K562 (cell line): ENCODE data around the gene ZNF644. TPM values are rescaled to one million over a fixed set of nuclear protein-coding genes. Genes with fewer than 3 reads are reported as not detected.

ENCODE experiments used
- ELF4 ChIP-seq: fragments of 450-650 bp; formaldehyde crosslinking; IDR thresholded peaks from 2 replicates; pipeline ENCODE4 v1.4.0; 2022; ENCODE audit warnings: missing genetic modification characterization
- PCBP1 ChIP-seq: fragments of 200-400 bp; formaldehyde crosslinking; IDR thresholded peaks from 2 replicates; pipeline ENCODE4 v1.6.1; 2018; ENCODE audit warnings: mild to moderate bottlenecking, low read depth, low read length; ENCODE audit not compliant: poor library complexity, severe bottlenecking
- REST ChIP-seq, 2 experiments: fragments of 450-650 bp; formaldehyde crosslinking in 1 of 2; IDR thresholded peaks; 2 replicates each; pipeline versions ENCODE4 v1.4.0 to v1.6.1; 2014 to 2020; ENCODE audit warnings: mild to moderate bottlenecking in 2 of 2, borderline replicate concordance in 1 of 2, low read depth in 1 of 2
- SRSF7 ChIP-seq: fragments of 200-400 bp; formaldehyde crosslinking; optimal IDR thresholded peaks from 2 replicates; pipeline ENCODE3; 2017; ENCODE audit warnings: mild to moderate bottlenecking, low read depth, low read length
- TFE3 ChIP-seq: fragments of 450-650 bp; formaldehyde crosslinking; IDR thresholded peaks from 2 replicates; pipeline ENCODE4 v1.4.0; 2020; ENCODE audit warnings: mild to moderate bottlenecking, mixed read lengths
- TGIF2 ChIP-seq: sonication (generic); formaldehyde crosslinking; IDR thresholded peaks from 2 replicates; pipeline ENCODE4 v1.8.1; 2022; ENCODE audit warnings: mild to moderate bottlenecking, missing genetic modification reagents, moderate library complexity
- ZNF184 ChIP-seq: sonication (generic); formaldehyde crosslinking; IDR thresholded peaks from 2 replicates; pipeline ENCODE4 v1.5.0; 2020; ENCODE audit warnings: missing genetic modification reagents
- ZNF398 ChIP-seq: fragments of 250-450 bp; sonication (Bioruptor Pico); IDR thresholded peaks from 2 replicates; pipeline ENCODE4 v1.8.0; 2021; ENCODE audit warnings: moderate library complexity, mild to moderate bottlenecking, inconsistent platforms
- ZNF639 ChIP-seq, 2 experiments: fragments of 200-800 bp in 1 of 2; sonication (Bioruptor generic) in 1 of 2; sonication (generic) in 1 of 2; formaldehyde crosslinking in 1 of 2; IDR thresholded peaks in 1 of 2; conservative IDR thresholded peaks in 1 of 2; 2 replicates each; pipeline versions ENCODE4 v1.5.0 to v1.6.1; 2016 to 2020; ENCODE audit warnings: missing compliant biosample characterization in 1 of 2, missing genetic modification characterization in 1 of 2, missing genetic modification reagents in 1 of 2
- polyA plus RNA-seq, 8 experiments: library from polyadenylated mRNA; depleted of rRNA in 4 of 8; stranded (reverse) in 5 of 8; unstranded in 3 of 8; fragments of >200 nt; fragmentation: Nextera tagmentation in 2 of 8; fragmentation: Illumina TruSeq in 1 of 8; extraction: Ambion mirVana in 2 of 8; extraction: Trizol in 1 of 8; gene quantifications; 2 replicates each; pipeline versions ENCODE4 v1.2.1 to v1.2.3, GENCODE V29; 2011 to 2014; ENCODE audit warnings: inconsistent platforms in 1 of 8, missing spikeins in 1 of 8
- total RNA-seq, 7 experiments: library from RNA; depleted of rRNA in 6 of 7; stranded (reverse); fragments of >200 nt in 6 of 7; fragmentation: Illumina TruSeq in 2 of 7; extraction: Trizol in 2 of 7; gene quantifications; 2 replicates each; pipeline versions ENCODE4 v1.2.1 to v1.2.3, GENCODE V29; 2011 to 2021; ENCODE audit warnings: low replicate concordance in 1 of 7

Gene ZNF644
- total and polyA plus RNA-seq, 9 of the 15 experiments (the other 6 are each of a cell fraction or from before 2014, with no cell fraction given), result 25.3 to 71.4 (median 39.6) TPM

- TF ChIP-seq TFE3 (CRISPR knock-in tag) (no peak), ELF4 (CRISPR knock-in tag) (no peak), PCBP1 (no peak), SRSF7 (no peak), REST (IDR thresholded peaks at IDR 0.05; ENCODE audit: borderline replicate concordance) (no peak), REST (CRISPR knock-in tag; IDR thresholded peaks at IDR 0.05; ENCODE audit: low read depth) (no peak), TGIF2 (no peak), ZNF398 (no peak), ZNF184 (CRISPR knock-in tag) (no peak), ZNF639 (CRISPR knock-in tag; conservative IDR thresholded peaks at IDR 0.05 in 1 of 2, IDR thresholded peaks at IDR 0.05 in 1 of 2) (no peak)
These were observed 47.7 kb downstream of the ZNF644 start (continued) for GRCh38 chr1:90973897-90974798.
